ENCODE results near the gene ANKRD13D. TPM values are rescaled to one million over a fixed set of nuclear protein-coding genes. Genes with fewer than 3 reads are reported as not detected.
"Not testable (repeated sequence)": the region's sequence is repeated elsewhere in the genome, so short reads cannot be mapped to it uniquely, and the experiment has no call there.

ANKRD13D gene
- total RNA-seq, 1 donor from 2014 or later, result 124 TPM

- no peaks in the 10 kb centered on the region for H3K9me3 Mint-ChIP-seq
- H3K27me3 Mint-ChIP-seq, result no peaks in the 10 kb centered on the region
- H3K4me3 Mint-ChIP-seq, result peak overlapping the region; percentile 17
- peaks cover 26% of the 10 kb centered on the region for H3K4me1 Mint-ChIP-seq
- peaks cover 2% of the 10 kb centered on the region for H3K36me3 Mint-ChIP-seq (ENCODE audit: low read depth)
- H3K27ac Mint-ChIP-seq, result peak overlapping the region; percentile 77
- intact Hi-C loops (cut with micrococcal nuclease), result no loop called here
- DNase-seq, result peak; percentile 80
Measured at GRCh38 chr11:67312187-67313021, 23.3 kb downstream of the ANKRD13D start.

DNA sequence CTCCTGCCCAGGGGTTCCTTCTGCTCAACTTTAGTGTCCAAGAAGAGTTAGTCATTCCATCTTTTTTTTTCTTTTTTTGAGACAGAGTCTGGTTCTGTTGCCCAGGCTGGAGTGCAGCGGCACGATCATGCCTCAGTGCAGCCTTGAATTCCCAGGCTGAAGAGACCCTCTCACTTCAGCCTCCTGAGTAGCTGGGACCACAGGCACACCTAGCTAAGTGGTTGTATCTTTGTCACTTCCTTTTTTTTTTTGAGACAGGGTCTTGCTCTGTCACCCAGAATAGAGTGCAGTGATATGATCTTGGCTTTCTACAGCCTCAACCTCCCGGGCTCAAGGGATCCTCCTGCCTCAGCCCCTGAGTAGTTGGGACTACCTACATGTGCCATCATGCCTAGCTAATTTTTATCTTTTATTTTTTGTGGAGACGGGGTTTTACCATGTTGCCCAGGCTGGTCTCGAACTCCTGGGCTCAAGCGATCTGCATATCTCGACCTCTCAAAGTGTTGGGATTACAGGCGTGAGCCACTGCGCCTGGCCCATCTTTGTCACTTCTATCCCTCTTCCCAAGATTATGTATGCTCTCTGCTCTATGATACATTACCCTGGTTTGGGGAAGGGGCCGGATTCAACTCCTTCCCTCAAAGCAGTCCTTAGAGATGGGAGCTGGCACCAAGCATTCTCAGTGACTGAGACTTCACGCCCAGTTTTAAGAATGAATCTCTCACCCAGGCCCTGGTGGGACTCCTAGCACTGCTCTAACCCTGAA lies 24.2 kb downstream of the ANKRD13D start:
- Mint-ChIP-seq H3K4me1 (peaks cover 31% of the 10 kb centered on the region), H3K36me3 (ENCODE audit: low read depth) (peaks cover 6% of the 10 kb centered on the region), H3K27me3 (peaks cover 2% of the 10 kb centered on the region), H3K4me3 (peak overlapping the region; percentile 45), H3K9me3 (no peaks in the 10 kb centered on the region), H3K27ac (peak overlapping the region; percentile 80)
- intact Hi-C loops (cut with micrococcal nuclease), result no loop called here
- peak; percentile 52 for DNase-seq

DNA sequence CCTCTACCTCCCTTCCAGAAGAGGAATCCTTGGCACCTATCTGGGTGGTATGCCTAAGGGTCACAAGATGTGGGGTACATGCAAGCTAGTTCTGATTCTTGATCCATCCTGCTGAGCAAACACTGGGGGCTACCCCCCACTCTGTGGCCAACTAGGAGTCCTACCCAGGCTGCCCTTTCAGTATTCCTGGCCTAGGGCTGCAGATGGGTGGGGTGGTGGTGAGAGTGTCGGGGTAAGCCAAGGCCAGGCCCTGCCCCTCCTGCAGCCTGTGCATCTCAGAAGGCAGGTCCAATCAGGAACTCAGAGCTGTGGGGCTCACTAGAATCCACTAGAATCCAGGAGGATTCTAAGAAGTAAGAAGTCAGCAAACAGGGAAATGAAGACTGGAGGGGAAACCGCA lies 25.1 kb downstream of the ANKRD13D start:
- peak; percentile 56 for DNase-seq
- peaks cover 36% of the 10 kb centered on the region for H3K4me1 Mint-ChIP-seq
- intact Hi-C loops (cut with micrococcal nuclease), result no loop called here
- H3K36me3 Mint-ChIP-seq (ENCODE audit: low read depth), result peaks cover 6% of the 10 kb centered on the region
- H3K9me3 Mint-ChIP-seq, result no peaks in the 10 kb centered on the region
- peaks cover 6% of the 10 kb centered on the region for H3K27me3 Mint-ChIP-seq
- H3K27ac Mint-ChIP-seq, result peak overlapping the region; percentile 22
- no peak overlapping the region for H3K4me3 Mint-ChIP-seq

DNA sequence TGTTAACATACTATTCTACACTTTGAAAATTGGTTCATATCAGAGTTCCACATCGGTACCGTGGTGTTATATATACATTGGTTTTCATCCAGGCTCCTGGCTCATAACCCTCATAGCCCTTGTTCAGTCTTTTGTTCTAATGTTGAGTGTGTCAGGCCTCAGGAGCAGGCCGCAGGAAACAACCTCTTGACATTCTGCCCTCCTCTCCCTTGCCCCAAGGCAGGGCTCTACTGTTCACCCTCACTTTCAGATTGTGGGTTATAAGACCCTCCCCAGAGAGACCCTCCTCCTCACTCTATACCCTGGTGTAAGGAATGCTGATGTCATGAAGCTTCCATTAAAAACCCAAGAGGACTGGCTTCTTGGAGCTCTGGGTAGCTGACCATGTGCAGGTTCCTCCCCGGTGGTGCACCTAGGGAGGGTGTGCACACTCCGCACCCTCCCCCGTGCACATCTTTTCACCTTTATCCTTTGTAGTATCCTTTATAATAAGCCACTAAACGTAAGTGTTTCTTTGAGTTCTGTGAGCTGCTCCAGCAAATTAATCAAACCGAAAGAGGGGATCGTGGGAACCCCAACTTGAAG lies 26.3 kb downstream of the ANKRD13D start:
- peak; percentile 57 for DNase-seq
- Mint-ChIP-seq H3K27me3 (peaks cover 6% of the 10 kb centered on the region), H3K4me3 (peak overlapping the region; percentile 61), H3K27ac (peak overlapping the region; percentile 4), H3K9me3 (no peaks in the 10 kb centered on the region), H3K4me1 (peaks cover 36% of the 10 kb centered on the region), H3K36me3 (ENCODE audit: low read depth) (peaks cover 6% of the 10 kb centered on the region)
- intact Hi-C loops (cut with micrococcal nuclease), result no loop called here

- peaks cover 4% of the 10 kb centered on the region for H3K36me3 Mint-ChIP-seq (ENCODE audit: low read depth)
- H3K27ac Mint-ChIP-seq, result peak overlapping the region; percentile 99
- H3K4me1 Mint-ChIP-seq, result peaks cover 34% of the 10 kb centered on the region
- intact Hi-C loops (cut with micrococcal nuclease), result loop anchor here (1.0 kb wide), 6 partner anchors 29 to 236 kb away; partner anchors contain the start of gene GRK2
- H3K9me3 Mint-ChIP-seq, result no peaks in the 10 kb centered on the region
- no peak for DNase-seq
- peaks cover 6% of the 10 kb centered on the region for H3K27me3 Mint-ChIP-seq
- peak overlapping the region; percentile 98 for H3K4me3 Mint-ChIP-seq
Measured at GRCh38 chr11:67316882-67317204, 27.7 kb downstream of the ANKRD13D start.

GRCh38 chr11:67317205-67317887 lies 28.2 kb downstream of the ANKRD13D start:
- H3K36me3 Mint-ChIP-seq (ENCODE audit: low read depth), result peaks cover 4% of the 10 kb centered on the region
- peak overlapping the region; percentile 98 for H3K4me3 Mint-ChIP-seq
- DNase-seq, result peak; percentile 100
- no peaks in the 10 kb centered on the region for H3K9me3 Mint-ChIP-seq
- peak overlapping the region; percentile 99 for H3K27ac Mint-ChIP-seq
- peaks cover 30% of the 10 kb centered on the region for H3K4me1 Mint-ChIP-seq
- H3K27me3 Mint-ChIP-seq, result peaks cover 6% of the 10 kb centered on the region
- intact Hi-C loops (cut with micrococcal nuclease), result loop anchor here (1.0 kb wide), 6 partner anchors 29 to 236 kb away; partner anchors contain the start of gene GRK2

GRCh38 chr11:67317888-67318555 lies 28.9 kb downstream of the ANKRD13D start:
- Mint-ChIP-seq H3K36me3 (ENCODE audit: low read depth) (peaks cover 4% of the 10 kb centered on the region), H3K4me1 (peaks cover 23% of the 10 kb centered on the region), H3K27ac (peak overlapping the region; percentile 99), H3K4me3 (peak overlapping the region; percentile 98), H3K27me3 (peaks cover 6% of the 10 kb centered on the region), H3K9me3 (no peaks in the 10 kb centered on the region)
- no peak for DNase-seq
- intact Hi-C loops (cut with micrococcal nuclease), result loop anchor here (1.0 kb wide), 6 partner anchors 30 to 237 kb away; partner anchors contain the start of gene GRK2

- H3K27ac Mint-ChIP-seq; intact Hi-C loops (cut with micrococcal nuclease); H3K27me3 Mint-ChIP-seq; H3K9me3 Mint-ChIP-seq; H3K36me3 Mint-ChIP-seq (ENCODE audit: low read depth): not testable (repeated sequence)
- peak; percentile 53 for DNase-seq
- H3K4me3 Mint-ChIP-seq, result peak overlapping the region; percentile 98
- peaks cover 17% of the 10 kb centered on the region for H3K4me1 Mint-ChIP-seq
Measured at GRCh38 chr11:67318876-67319275, 29.8 kb downstream of the ANKRD13D start.

DNA sequence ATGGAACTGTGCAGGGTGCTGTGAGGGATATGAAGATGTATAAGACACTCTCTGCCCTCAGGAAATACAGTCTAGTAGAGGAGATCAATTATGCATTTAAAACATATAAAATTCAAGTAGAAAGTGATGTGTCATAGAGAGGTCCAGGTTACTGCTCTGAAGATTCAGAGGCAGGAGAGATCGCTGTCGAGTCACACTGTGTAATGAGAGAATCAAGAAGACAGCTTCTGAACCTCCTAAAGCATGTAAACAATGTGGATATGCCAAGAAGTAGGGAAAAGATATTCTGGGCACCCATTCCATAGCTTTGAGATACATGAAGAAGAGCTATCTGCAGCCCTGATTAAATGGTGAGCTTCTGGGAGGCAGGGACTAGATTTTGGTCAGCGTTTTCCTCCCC lies 30.9 kb downstream of the ANKRD13D start:
- no peak overlapping the region for H3K4me3 Mint-ChIP-seq
- H3K27ac Mint-ChIP-seq, result no peak overlapping the region
- no peaks in the 10 kb centered on the region for H3K9me3 Mint-ChIP-seq
- intact Hi-C loops (cut with micrococcal nuclease), result no loop called here
- DNase-seq, result no peak
- H3K4me1 Mint-ChIP-seq, result peaks cover 14% of the 10 kb centered on the region
- peaks cover 4% of the 10 kb centered on the region for H3K36me3 Mint-ChIP-seq (ENCODE audit: low read depth)
- peaks cover 6% of the 10 kb centered on the region for H3K27me3 Mint-ChIP-seq

DNA sequence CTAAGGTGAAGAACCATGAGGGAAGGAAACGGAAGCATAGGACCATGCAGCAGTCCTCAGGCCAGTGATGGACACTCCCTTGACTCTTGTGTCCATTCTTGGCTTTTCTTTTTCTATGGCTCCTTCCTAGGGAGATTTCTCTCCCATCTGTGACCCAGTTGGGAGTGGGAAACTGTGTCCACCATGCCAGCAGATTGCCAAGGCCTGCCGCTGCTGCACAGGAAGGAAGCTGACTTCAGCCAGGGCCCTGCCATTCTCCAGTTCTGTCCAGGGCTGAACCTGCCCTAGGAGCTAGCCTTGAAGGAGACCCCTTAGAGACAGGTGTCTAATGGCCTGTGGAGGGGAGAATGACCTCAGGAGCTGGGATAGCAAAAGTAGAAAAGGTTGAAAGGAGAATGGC lies 31.6 kb downstream of the ANKRD13D start:
- peaks cover 13% of the 10 kb centered on the region for H3K4me1 Mint-ChIP-seq
- no peak overlapping the region for H3K4me3 Mint-ChIP-seq
- H3K27me3 Mint-ChIP-seq, result peaks cover 6% of the 10 kb centered on the region
- H3K27ac Mint-ChIP-seq, result no peak overlapping the region
- peak; percentile 51 for DNase-seq
- intact Hi-C loops (cut with micrococcal nuclease), result no loop called here
- H3K9me3 Mint-ChIP-seq, result no peaks in the 10 kb centered on the region
- H3K36me3 Mint-ChIP-seq (ENCODE audit: low read depth), result peaks cover 4% of the 10 kb centered on the region

GRCh38 chr11:67321313-67321871 lies 32.3 kb downstream of the ANKRD13D start:
- Mint-ChIP-seq H3K36me3 (ENCODE audit: low read depth) (peaks cover 4% of the 10 kb centered on the region), H3K4me3 (no peak overlapping the region), H3K27ac (no peak overlapping the region), H3K9me3 (no peaks in the 10 kb centered on the region), H3K4me1 (peaks cover 12% of the 10 kb centered on the region), H3K27me3 (peaks cover 6% of the 10 kb centered on the region)
- intact Hi-C loops (cut with micrococcal nuclease), result no loop called here
- DNase-seq, result peak; percentile 53

GRCh38 chr11:67322049-67322448 lies 32.9 kb downstream of the ANKRD13D start:
- Mint-ChIP-seq H3K36me3 (ENCODE audit: low read depth) (peaks cover 4% of the 10 kb centered on the region), H3K27me3 (peaks cover 6% of the 10 kb centered on the region), H3K9me3 (no peaks in the 10 kb centered on the region), H3K4me3 (no peak overlapping the region), H3K27ac (no peak overlapping the region), H3K4me1 (peaks cover 10% of the 10 kb centered on the region)
- intact Hi-C loops (cut with micrococcal nuclease), result no loop called here
- DNase-seq, result peak; percentile 53

GRCh38 chr11:67323526-67323925 lies 34.4 kb downstream of the ANKRD13D start:
- Mint-ChIP-seq H3K27ac (no peak overlapping the region), H3K4me1 (peaks cover 3% of the 10 kb centered on the region), H3K27me3 (peaks cover 2% of the 10 kb centered on the region), H3K36me3 (ENCODE audit: low read depth) (no peaks in the 10 kb centered on the region), H3K9me3 (no peaks in the 10 kb centered on the region), H3K4me3 (no peak overlapping the region)
- DNase-seq, result no peak
- intact Hi-C loops (cut with micrococcal nuclease), result no loop called here

Measured in activated CD4-positive, alpha-beta T cell treated with anti-CD3 and anti-CD28 coated beads, Interleukin-2, amount 10 ng/mL, durations not matched to agents 24 days and 14 days (primary cell).